ENCODE data around the gene ACTR1A.

Gene ACTR1A

GRCh38 chr10:102452672-102453340 lies 49.7 kb downstream of the ACTR1A start:
- DNase-seq = no peak

GRCh38 chr10:102451105-102451969 lies 51.2 kb downstream of the ACTR1A start, which contains the start of gene C10orf95:
Gene C10orf95 (minus strand): TSS chr10:102451543. CDS start chr10:102451093, 450 bp downstream.
- DNase-seq = no peak

- peak; percentile 45 for DNase-seq
Observed at GRCh38 chr10:102450374-102451104, 52.0 kb downstream of the ACTR1A start.

GRCh38 chr10:102450124-102450373 lies 52.5 kb downstream of the ACTR1A start:
- DNase-seq = no peak

GRCh38 chr10:102449321-102450123 lies 53.0 kb downstream of the ACTR1A start:
- peak; percentile 57 for DNase-seq

GRCh38 chr10:102444851-102445250 lies 57.7 kb downstream of the ACTR1A start:
- no peak for DNase-seq

- no peak for DNase-seq
Observed at GRCh38 chr10:102438374-102438773, 64.1 kb downstream of the ACTR1A start.

GRCh38 chr10:102437515-102437914 lies 65.0 kb downstream of the ACTR1A start:
- DNase-seq = no peak

GRCh38 chr10:102436312-102436711 lies 66.2 kb downstream of the ACTR1A start:
- no peak for DNase-seq

GRCh38 chr10:102435529-102436233 lies 66.8 kb downstream of the ACTR1A start:
- no peak for DNase-seq

- no peak for DNase-seq
Observed at GRCh38 chr10:102435133-102435497, 67.4 kb downstream of the ACTR1A start.

GRCh38 chr10:102434394-102435132 lies 67.9 kb downstream of the ACTR1A start:
- no peak for DNase-seq

GRCh38 chr10:102433619-102434046 lies 68.9 kb downstream of the ACTR1A start:
- DNase-seq = no peak

- peak; percentile 91 for DNase-seq
Observed at GRCh38 chr10:102432162-102432950, 70.2 kb downstream of the ACTR1A start, which contains the start of gene CUEDC2. Gene CUEDC2 (minus strand): TSS chr10:102432574. CDS start chr10:102425188, 7,386 bp downstream.

GRCh38 chr10:102431452-102432124 lies 70.9 kb downstream of the ACTR1A start:
- no peak for DNase-seq

- DNase-seq = no peak
Observed at GRCh38 chr10:102429468-102429867, 73.0 kb downstream of the ACTR1A start.
